CD4-positive, alpha-beta T cell treated with Interleukin-17A for 4 hours (primary cell): ENCODE data around the gene PDZRN4.

Experiments
- DNase-seq: peaks from one replicate; pipeline ENCODE4 v3.0.0-alpha.2; 2020; ENCODE audit warnings: mixed read lengths

PDZRN4 gene

GRCh38 chr12:41365653-41366171 lies 177.6 kb downstream of the PDZRN4 start:
- no peak for DNase-seq

- no peak for DNase-seq
These were observed 179.7 kb downstream of the PDZRN4 start for GRCh38 chr12:41367726-41368405.

DNA sequence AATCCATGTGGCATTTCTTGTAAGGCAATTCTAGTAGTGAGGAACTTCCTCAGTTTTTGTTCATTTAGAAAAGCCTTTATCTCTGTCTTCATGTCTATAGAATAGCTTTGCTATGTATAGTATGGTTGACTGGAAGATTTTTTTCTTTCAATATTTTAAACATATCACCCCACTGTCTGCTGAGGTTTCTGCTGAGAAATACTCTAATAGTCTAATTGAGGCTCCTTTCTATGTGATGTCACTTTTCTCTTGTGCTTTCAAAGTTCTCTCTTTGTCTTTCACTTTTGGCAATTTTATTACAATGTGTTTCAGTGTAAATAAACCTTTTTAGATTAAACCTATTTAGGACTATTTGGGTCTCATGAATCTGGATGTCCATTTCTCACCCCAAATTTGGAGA lies 192.8 kb downstream of the PDZRN4 start:
- DNase-seq = no peak

- no peak for DNase-seq
These were observed 214.7 kb downstream of the PDZRN4 start for GRCh38 chr12:41402801-41403200.

- DNase-seq = no peak
These were observed 219.2 kb downstream of the PDZRN4 start for GRCh38 chr12:41407232-41407799.

DNA sequence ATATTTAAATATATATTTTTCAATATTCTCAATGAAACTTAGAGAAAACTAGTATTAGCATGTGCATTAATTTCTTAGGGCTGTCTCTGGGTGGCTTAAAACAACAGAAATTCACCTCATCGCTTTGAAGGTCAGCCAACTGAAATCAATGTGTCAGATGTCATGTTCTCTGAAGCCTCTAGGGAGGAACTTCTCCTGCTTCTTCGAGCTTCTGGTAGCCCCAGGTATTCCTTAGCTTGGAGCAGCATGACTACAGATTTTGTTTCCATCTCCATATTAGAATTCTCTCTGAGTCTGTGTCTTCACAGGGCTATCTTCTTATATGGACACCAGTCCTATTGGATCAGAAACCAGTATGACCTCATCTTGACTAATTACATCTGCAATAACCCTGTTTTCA lies 221.5 kb downstream of the PDZRN4 start:
- DNase-seq = no peak

- DNase-seq = no peak
These were observed 230.5 kb downstream of the PDZRN4 start for GRCh38 chr12:41418586-41418985.

- no peak for DNase-seq
These were observed 231.2 kb downstream of the PDZRN4 start for GRCh38 chr12:41419131-41419893.

GRCh38 chr12:41424651-41425050 lies 236.5 kb downstream of the PDZRN4 start:
- no peak for DNase-seq

DNA sequence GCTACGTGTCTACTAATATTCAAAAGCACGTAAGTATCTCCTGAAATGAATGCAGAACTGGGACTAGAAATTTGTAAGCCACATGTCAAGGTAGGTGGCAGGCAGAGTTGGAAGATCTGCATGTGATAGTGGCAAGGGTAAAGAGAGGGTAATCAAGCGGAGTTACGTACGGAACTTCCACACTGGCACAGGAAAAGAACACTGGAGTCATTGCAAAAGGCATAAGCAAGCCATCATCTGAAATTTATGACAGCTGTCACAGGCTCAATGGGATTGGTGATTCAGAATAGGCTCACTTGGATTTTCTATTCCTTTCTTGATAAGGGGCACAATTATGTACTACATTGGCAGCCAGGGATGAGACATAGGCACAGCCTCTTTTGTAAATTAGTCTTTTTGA lies 245.3 kb downstream of the PDZRN4 start:
- no peak for DNase-seq

DNA sequence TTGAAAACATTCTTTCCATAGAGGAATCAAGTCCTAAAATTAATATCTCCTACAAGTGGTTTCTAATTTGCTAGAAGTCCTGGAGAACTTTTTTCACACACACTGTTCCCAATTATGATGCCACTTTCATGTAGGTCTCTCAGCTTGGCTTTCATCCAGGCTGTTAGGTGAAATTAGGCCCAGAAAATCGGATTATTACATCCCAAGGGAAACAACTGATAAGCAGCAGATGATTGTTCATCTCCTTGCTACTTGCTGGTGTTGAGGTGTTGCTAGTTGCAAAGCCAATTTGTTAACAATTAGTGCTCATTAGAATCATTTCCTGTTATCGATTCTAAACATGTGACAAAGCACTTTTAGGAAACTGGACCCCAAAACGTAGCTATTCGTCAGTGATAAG lies 248.0 kb downstream of the PDZRN4 start:
- no peak for DNase-seq

- no peak for DNase-seq
These were observed 249.4 kb downstream of the PDZRN4 start for GRCh38 chr12:41437563-41437962.

- no peak for DNase-seq
These were observed 250.9 kb downstream of the PDZRN4 start for GRCh38 chr12:41438854-41439541.

- DNase-seq = no peak
These were observed 251.7 kb downstream of the PDZRN4 start for GRCh38 chr12:41439801-41440200.

DNA sequence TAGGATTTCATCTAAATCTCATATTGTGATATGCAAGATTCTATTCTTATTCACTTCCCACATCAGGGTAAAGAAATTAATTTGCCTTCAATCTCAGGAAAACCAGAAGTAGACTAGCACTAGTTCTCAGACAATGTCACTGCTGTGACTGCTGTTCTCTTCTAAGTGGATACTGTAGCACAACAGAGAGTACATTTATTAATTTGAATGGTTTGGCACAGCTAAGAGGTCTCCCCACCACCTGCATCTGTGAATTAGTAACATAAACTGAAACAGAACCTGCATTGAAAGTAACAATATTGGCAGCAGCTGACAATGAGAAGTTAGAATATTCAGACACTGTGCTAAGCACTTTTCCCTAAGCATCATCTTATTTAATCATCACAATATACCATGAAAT lies 253.1 kb downstream of the PDZRN4 start:
- DNase-seq = no peak

- no peak for DNase-seq
These were observed 254.8 kb downstream of the PDZRN4 start for GRCh38 chr12:41442896-41443295.

DNA sequence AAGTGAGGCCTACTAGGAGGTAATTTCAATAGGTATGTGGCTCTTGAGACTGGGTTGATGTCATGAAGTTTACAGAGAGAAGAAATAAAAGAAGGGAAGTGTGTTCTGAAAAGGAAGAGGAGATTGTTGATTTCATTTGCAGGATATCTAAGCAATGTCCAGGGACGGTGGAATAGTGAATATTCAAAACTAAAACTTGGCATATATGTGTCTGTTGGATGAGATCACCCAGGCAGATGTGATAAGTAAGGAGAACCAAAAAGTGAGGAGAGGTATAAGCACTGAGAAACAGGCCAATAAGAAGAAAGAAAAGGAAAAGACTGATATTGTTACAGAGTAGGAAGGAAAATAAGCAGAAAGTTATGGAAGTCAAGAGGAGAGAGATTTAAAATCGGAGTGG lies 255.6 kb downstream of the PDZRN4 start:
- no peak for DNase-seq

DNA sequence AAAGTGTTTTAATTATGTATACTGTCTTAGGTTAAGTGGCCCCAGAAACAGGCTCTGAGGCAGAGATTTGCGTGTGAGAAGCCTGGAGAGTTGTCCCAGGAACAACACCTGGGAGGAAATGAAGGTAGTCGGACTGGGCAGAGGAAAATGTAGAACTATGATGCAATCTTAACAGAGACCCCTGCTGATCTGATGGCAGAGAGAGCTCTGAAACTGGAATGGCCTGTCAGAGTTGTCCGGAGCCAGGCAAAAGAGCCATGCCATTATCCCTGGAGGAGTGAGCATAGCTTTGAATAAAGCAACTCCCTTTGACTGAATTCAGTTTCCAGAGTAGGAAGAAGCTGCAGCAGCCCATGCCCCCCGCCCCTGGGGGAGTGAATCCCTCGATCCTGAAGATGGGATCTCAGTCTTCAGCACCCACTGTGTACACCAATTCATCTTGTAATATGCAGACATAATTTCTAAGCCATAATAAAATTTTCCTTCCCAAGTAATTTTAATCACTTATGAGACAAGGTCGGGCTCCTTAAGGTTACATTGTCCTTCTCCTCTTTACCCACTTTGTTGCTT lies 264.8 kb downstream of the PDZRN4 start:
- DNase-seq = no peak

DNA sequence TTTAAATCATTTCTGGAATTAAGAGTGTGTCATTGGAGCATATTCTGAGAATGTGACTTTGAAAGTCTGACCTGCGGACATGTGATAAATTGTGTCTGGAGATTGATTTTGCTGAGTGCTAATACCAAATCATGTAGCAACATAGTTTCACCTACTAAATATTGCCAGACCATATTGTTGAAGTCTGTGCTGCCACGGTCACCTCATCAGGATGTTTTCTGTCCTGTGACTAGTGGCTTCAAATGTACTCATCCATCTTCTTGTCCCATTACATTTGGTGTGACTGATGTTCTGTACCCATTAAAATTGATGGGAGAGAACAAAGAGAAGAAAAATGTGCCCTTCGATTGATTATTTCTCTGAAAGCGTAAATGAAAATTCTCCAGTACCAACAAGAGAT lies 265.3 kb downstream of the PDZRN4 start:
- DNase-seq = no peak

DNA sequence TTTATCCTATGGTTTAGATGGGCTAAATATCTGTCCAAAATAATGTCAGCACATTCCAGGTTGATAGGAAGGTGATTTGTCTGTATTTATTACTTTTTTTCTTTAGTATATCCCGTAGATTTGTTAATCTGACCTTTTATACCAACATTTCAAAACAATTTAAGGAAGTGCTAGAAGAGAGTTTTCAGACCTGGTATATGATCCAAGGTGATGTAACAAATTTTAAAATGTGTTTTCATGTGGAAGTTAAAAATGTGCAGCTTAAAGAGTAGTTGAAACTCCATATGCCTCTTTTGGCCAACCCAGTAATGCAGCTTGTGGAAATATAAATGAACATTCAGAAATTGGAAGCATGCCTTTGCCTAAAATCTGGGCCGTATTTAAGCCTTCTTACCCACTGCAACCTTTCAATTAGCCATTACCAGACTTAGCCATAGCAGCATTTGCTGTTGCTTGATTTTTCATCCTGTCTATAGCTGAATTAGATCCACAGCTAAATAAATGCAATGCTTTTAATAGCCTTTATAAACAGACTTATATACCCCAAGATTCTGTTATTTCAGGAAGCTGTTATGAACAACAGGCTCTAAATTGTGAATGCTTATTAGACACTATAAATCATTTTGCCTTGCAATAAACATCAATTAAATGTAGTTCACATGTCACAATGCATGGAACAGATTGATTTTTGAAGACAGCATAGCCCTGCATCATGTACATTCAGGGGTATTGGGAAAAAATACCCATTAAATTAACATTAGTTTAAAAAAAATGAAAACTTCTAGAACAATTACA lies 271.2 kb downstream of the PDZRN4 start:
- DNase-seq = no peak

DNA sequence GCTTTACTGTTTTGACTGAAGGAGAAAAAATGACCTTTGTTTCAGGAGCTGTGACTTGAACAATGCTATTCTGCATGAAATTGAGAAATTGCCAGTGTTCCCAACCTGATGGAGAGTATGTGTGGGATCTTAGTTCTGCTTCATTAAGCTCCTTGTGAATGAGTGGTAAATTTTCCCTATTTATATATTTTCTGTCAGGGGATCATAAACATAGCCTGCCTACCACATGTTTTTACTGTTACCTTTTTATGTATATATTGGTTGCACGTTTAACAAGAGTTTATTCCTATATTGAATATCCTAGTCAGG lies 271.7 kb downstream of the PDZRN4 start:
- DNase-seq = no peak

GRCh38 chr12:41460906-41461305 lies 272.8 kb downstream of the PDZRN4 start:
- DNase-seq = no peak
